Stimulated activated CD4-positive, alpha-beta T cell treated with anti-CD3 and anti-CD28 coated beads, Interleukin-1b, Interleukin-23, amount 100 ng/mL, for 48 hours (primary cell): ENCODE measurements around the gene LNX1.

ENCODE experiments used
- DNase-seq: peaks from one replicate; pipeline ENCODE4 v3.0.0-alpha.2; 2020

The LNX1 gene

GRCh38 chr4:53532521-53532920 lies 58.8 kb downstream of the LNX1 start:
- DNase-seq = no peak

GRCh38 chr4:53531585-53532224 lies 59.6 kb downstream of the LNX1 start:
- no peak for DNase-seq

- DNase-seq = no peak
These were observed 62.3 kb downstream of the LNX1 start for GRCh38 chr4:53529025-53529424.

- DNase-seq = no peak
These were observed 63.4 kb downstream of the LNX1 start for GRCh38 chr4:53527930-53528329.

GRCh38 chr4:53527326-53527725 lies 64.0 kb downstream of the LNX1 start:
- no peak for DNase-seq

GRCh38 chr4:53522334-53522733 lies 69.0 kb downstream of the LNX1 start:
- no peak for DNase-seq

- no peak for DNase-seq
These were observed 71.2 kb downstream of the LNX1 start for GRCh38 chr4:53520116-53520515.

- DNase-seq = no peak
These were observed 72.5 kb downstream of the LNX1 start for GRCh38 chr4:53518807-53519206.

GRCh38 chr4:53515076-53515475 lies 76.2 kb downstream of the LNX1 start:
- no peak for DNase-seq

- no peak for DNase-seq
These were observed 76.8 kb downstream of the LNX1 start for GRCh38 chr4:53514509-53514908.

GRCh38 chr4:53512608-53513007 lies 78.7 kb downstream of the LNX1 start:
- DNase-seq = no peak

GRCh38 chr4:53511014-53511413 lies 80.3 kb downstream of the LNX1 start:
- DNase-seq = no peak

GRCh38 chr4:53510321-53510720 lies 81.0 kb downstream of the LNX1 start:
- DNase-seq = no peak

GRCh38 chr4:53508446-53508845 lies 82.8 kb downstream of the LNX1 start:
- DNase-seq = no peak

- no peak for DNase-seq
These were observed 83.5 kb downstream of the LNX1 start for GRCh38 chr4:53507671-53508286.

GRCh38 chr4:53507058-53507457 lies 84.2 kb downstream of the LNX1 start:
- DNase-seq = no peak

- no peak for DNase-seq
These were observed 85.3 kb downstream of the LNX1 start for GRCh38 chr4:53505947-53506346.

- DNase-seq = no peak
These were observed 89.2 kb downstream of the LNX1 start for GRCh38 chr4:53502094-53502493.

GRCh38 chr4:53501561-53501960 lies 89.7 kb downstream of the LNX1 start:
- DNase-seq = no peak

- DNase-seq = no peak
These were observed 90.7 kb downstream of the LNX1 start for GRCh38 chr4:53500546-53500945.

- no peak for DNase-seq
These were observed 91.5 kb downstream of the LNX1 start for GRCh38 chr4:53499791-53500190.

- DNase-seq = no peak
These were observed 92.6 kb downstream of the LNX1 start for GRCh38 chr4:53498706-53499105.

GRCh38 chr4:53497487-53498244 lies 93.6 kb downstream of the LNX1 start:
- DNase-seq = no peak

- DNase-seq = no peak
These were observed 96.4 kb downstream of the LNX1 start for GRCh38 chr4:53494851-53495250.
